Measurements from ENCODE around the gene TMTC2.
"Not testable (repeated sequence)": the region's sequence is repeated elsewhere in the genome, so short reads cannot be mapped to it uniquely, and the experiment has no call there.

The TMTC2 gene

GRCh38 chr12:83097643-83098342, 411.1 kb downstream of the TMTC2 start:
- DNase-seq = no peak

- DNase-seq = no peak
Observed at GRCh38 chr12:83099436-83099835, 412.7 kb downstream of the TMTC2 start.

- DNase-seq = peak; percentile 75
Observed at GRCh38 chr12:83102499-83102898, 415.8 kb downstream of the TMTC2 start.

GRCh38 chr12:83106873-83107272, 420.2 kb downstream of the TMTC2 start:
- no peak for DNase-seq

- DNase-seq = no peak
Observed at GRCh38 chr12:83110424-83110823, 423.7 kb downstream of the TMTC2 start.

GRCh38 chr12:83113945-83114344, 427.2 kb downstream of the TMTC2 start:
- DNase-seq = no peak

DNA sequence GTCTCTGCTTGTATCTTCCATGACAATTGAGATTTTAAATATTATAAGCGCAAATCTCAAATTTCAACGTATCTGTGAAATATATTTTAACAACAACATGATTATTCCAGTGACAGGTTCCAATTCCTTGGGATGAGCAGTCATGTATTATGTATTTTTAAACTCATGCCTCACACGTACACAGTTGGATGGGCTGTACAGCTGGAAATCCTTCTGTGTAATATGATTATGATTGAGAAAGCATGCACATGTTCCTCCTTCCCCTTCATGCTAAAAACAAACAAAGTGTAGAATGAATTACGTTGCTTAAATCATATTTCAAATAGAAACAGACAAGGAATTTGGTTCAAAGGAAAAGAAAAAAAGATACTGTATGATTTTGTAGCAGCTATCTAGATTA, 428.3 kb downstream of the TMTC2 start:
- DNase-seq = no peak

DNA sequence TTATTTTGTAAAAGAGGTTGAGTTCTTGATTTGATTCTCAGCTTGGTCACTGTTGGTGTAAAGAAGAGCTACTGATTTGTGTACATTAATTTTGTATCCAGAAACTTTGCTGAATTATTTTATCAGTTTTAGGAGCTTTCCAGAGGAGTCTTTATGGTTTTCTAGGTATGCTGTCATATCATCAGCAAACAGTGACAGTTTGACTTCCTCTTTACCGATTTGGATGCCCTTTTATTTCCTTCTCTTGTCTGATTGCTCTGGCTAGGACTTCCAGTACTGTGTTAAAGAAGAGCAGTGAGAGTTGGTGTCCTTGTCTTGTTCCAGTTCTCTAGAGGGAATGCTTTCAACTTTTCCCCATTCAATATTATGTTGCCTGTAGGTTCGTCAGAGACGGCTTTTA, 431.2 kb downstream of the TMTC2 start:
- not testable (repeated sequence) for DNase-seq

GRCh38 chr12:83121897-83122622, 435.4 kb downstream of the TMTC2 start:
- no peak for DNase-seq

DNA sequence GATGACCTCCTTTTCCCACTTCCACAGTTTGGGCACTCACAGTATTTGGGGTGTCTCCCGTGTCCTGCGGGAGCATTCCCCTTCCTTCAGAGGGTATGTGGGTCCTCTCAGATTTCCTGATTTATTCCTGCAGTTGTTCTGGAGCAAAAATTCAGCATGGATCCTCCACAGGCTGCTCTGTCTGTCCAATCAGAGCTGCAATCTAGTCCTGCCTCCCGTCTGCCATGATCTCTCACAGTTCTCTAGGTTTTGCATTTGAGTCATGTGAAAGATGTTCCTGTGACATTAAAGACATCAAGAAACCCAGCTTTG, 435.9 kb downstream of the TMTC2 start:
- no peak for DNase-seq

GRCh38 chr12:83123039-83123438, 436.3 kb downstream of the TMTC2 start:
- DNase-seq = no peak

DNA sequence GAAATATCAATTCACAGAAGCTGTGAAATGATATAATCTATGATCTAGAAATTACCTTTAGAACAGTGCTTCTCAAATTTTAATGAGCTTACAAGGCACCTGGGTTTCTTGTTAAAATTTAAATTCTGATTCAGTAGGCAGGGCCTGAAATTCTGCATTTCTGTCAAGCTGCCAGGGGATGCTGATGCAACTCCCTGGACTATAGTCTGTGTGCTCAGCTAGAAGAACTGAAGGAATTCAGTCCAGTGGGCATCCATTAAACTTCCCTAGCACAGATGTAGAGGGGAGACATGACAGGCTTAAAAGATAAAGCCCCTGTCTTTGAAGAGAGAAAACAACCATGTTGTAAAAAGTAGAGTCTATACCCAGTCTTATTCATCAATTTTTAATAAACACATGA, 441.8 kb downstream of the TMTC2 start:
- DNase-seq = no peak

DNA sequence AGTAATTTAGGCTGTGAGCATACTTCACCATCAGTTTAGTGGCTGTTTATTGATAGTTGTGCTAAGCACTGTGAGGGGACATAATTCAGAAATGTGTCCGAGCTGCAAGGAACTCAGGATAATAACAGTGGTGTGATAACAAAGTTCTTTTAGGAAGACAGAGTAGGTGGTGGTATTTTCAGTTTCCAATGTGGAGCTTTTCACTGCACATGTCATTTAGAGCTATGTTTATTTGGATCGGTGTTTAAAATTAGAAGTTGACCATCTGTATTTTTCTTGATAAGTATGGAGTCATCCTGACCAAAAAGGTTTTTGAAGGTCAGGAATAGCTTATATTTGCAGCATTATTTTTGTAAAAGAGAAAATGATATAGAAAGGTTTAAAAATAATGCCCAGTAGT, 443.5 kb downstream of the TMTC2 start:
- no peak for DNase-seq

- DNase-seq = no peak
Observed at GRCh38 chr12:83132360-83132759, 445.7 kb downstream of the TMTC2 start.

- no peak for DNase-seq
Observed at GRCh38 chr12:83136411-83136810, 449.7 kb downstream of the TMTC2 start.

DNA sequence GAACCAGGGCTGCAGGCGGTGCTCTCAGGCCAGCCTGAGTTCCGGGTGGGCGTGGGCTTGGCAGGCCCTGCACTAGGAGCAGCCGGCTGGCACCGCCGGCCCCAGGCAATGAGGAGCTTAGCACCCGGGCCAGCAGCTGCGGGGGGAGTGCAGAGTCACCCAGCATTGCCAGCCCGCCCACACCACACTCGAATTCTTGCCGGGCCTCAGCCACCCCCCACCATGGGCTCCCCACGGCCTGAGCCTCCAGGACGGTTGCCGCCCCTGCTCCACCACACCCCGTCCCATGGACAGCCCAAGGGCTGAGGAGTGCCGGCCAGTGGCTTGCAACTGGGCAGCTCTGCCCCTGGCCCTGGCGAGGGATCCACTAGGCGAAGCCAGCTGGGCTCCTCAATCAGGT, 453.4 kb downstream of the TMTC2 start:
- DNase-seq = no peak

- no peak for DNase-seq
Observed at GRCh38 chr12:83141460-83141994, 454.8 kb downstream of the TMTC2 start.

- DNase-seq = no peak
Observed at GRCh38 chr12:83142914-83143313, 456.2 kb downstream of the TMTC2 start.

- DNase-seq = no peak
Observed at GRCh38 chr12:83143950-83144349, 457.2 kb downstream of the TMTC2 start.

- no peak for DNase-seq
Observed at GRCh38 chr12:83145325-83145840, 458.7 kb downstream of the TMTC2 start.

DNA sequence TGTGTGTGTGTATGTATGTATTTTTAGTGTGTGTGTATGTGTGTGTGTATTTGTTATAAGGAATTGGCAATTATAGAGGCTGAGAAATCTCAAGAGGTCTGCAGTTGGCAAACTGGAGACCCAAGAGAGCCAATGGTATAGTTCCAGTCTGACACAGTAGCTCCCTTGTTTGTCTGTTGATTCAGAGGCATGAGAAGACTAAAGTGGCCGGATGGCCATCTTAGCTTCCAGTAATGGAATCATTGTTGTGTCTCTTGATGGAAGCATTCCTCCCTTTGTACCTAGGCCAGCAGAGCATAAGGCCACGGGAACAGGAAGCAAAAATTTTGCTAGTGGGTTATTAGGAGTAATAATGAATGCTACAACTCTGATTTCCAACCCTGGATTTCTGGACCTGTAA, 460.6 kb downstream of the TMTC2 start:
- DNase-seq = no peak

GRCh38 chr12:83149987-83150386, 463.3 kb downstream of the TMTC2 start:
- DNase-seq = no peak

- DNase-seq = no peak
Observed at GRCh38 chr12:83150465-83151189, 463.9 kb downstream of the TMTC2 start.

DNA sequence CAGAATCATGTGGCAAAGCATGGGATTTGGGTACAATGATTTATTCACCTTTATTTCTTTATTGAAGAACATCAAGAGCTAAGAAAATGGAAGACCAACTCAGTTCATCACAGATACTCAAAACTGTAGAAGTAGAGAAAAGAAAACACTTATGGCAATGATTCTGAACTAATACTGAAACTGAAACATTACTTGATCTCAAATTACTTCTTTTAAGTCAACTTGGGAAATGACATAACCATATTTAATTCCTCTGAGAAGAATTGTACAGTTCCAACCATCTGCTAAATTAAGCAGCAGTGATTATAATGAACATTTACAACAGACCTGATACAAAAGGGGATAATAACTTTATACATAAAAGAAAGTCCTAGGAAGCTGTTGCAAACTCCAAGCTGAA, 466.5 kb downstream of the TMTC2 start:
- DNase-seq = no peak

Data from NCI-H226 (cell line).